Measurements from ENCODE around the gene NEK3. TPM values are rescaled to one million over a fixed set of nuclear protein-coding genes. Genes with fewer than 3 reads are reported as not detected.
"Not testable (repeated sequence)": the region's sequence is repeated elsewhere in the genome, so short reads cannot be mapped to it uniquely, and the experiment has no call there.

The NEK3 gene
- polyA plus RNA-seq, 1 experiment: 4.8 TPM

- Histone ChIP-seq H3K27me3 (ENCODE audit: control insufficient read depth, insufficient read depth, low read length) (no peaks in the 10 kb centered on the region; the same call in 1 of the 2 replicates), H3K36me3 (ENCODE audit: control insufficient read depth, insufficient read depth, low read length) (no peaks in the 10 kb centered on the region), H3K4me3 (ENCODE audit: low read depth, low read length) (no peak overlapping the region)
- ChIA-PET POLR2A (no interaction called here), CTCF (interaction anchor here (0.7 kb wide), 1 partner anchor 24 kb away, joined by 3 read pairs; no protein-coding TSS in a partner anchor)
- TF ChIP-seq CTCF (IDR thresholded peaks at IDR 0.05; ENCODE audit: insufficient read depth, low read depth, low read length): no peak
- no peak for DNase-seq (ENCODE audit: low read depth)
Measured at GRCh38 chr13:52105841-52106240, 53.6 kb downstream of the NEK3 start.

DNA sequence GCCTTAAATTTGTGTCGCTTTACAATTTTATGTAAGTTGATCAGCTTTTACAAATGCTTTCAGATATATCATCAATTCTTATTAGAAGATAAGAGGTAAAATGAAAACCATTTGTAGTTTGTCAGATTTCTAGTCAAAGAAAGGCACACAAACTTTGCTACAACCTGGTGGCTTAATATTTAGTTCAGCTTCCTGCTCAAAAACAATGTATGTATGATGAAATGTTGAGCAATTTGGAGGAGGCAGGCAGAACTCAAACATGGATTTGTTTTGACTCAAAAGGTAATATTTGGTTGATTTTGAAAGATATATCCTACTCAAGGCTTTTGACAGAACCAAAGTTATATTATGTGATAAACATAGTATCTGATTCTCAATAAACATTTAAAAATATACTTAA lies 54.8 kb downstream of the NEK3 start:
- DNase-seq (ENCODE audit: low read depth): no peak
- Histone ChIP-seq H3K36me3 (ENCODE audit: control insufficient read depth, insufficient read depth, low read length) (no peaks in the 10 kb centered on the region), H3K27me3 (ENCODE audit: control insufficient read depth, insufficient read depth, low read length) (no peaks in the 10 kb centered on the region; the same call in 1 of the 2 replicates), H3K4me3 (ENCODE audit: low read depth, low read length) (no peak overlapping the region)
- no peak for TF ChIP-seq CTCF (IDR thresholded peaks at IDR 0.05; ENCODE audit: insufficient read depth, low read depth, low read length)
- ChIA-PET POLR2A (no interaction called here), CTCF (interaction anchor here (2.1 kb wide), 1 partner anchor 105 kb away, joined by 4 read pairs; no protein-coding TSS in a partner anchor)

GRCh38 chr13:52103386-52103785 lies 56.0 kb downstream of the NEK3 start:
- no peaks in the 10 kb centered on the region; the same call in 1 of the 2 replicates for H3K27me3 ChIP-seq (ENCODE audit: control insufficient read depth, insufficient read depth, low read length)
- H3K4me3 ChIP-seq (ENCODE audit: low read depth, low read length): no peak overlapping the region
- no peak for TF ChIP-seq CTCF (IDR thresholded peaks at IDR 0.05; ENCODE audit: insufficient read depth, low read depth, low read length)
- ChIA-PET POLR2A (interaction anchor here (0.6 kb wide), 1 partner anchor 18 kb away, joined by 3 read pairs; no protein-coding TSS in a partner anchor), CTCF (interaction anchor here (2.1 kb wide), 1 partner anchor 104 kb away, joined by 4 read pairs; no protein-coding TSS in a partner anchor)
- no peaks in the 10 kb centered on the region for H3K36me3 ChIP-seq (ENCODE audit: control insufficient read depth, insufficient read depth, low read length)
- DNase-seq (ENCODE audit: low read depth): no peak

DNA sequence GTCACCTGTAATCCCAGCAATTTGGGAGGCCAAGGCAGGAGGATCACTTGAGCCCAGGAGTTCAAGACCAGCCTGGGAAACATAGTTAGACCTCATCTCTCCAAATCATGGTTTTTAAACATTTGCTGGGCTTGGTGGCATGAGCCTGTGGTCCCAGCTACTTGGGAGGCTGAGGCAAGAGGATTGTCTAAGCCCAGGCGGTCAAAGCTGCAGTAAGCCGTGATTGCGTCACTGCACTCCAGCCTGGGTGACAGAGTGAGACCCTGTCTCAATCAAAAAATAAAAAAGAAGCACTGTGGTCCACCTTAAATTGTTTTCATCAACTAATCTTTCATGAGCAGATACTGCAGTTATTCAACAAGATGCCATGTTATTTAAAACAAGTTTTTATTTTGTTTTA lies 57.0 kb downstream of the NEK3 start:
- H3K36me3 ChIP-seq (ENCODE audit: control insufficient read depth, insufficient read depth, low read length); DNase-seq (ENCODE audit: low read depth); H3K4me3 ChIP-seq (ENCODE audit: low read depth, low read length); POLR2A ChIA-PET; H3K27me3 ChIP-seq (ENCODE audit: control insufficient read depth, insufficient read depth, low read length): not testable (repeated sequence)
- CTCF ChIA-PET: interaction anchor here (2.1 kb wide), 1 partner anchor 103 kb away, joined by 4 read pairs; no protein-coding TSS in a partner anchor

- ChIA-PET POLR2A (no interaction called here), CTCF (interaction anchor here (1.6 kb wide), 1 partner anchor 12 kb away, joined by 4 read pairs; no protein-coding TSS in a partner anchor)
- DNase-seq (ENCODE audit: low read depth): no peak
- H3K4me3 ChIP-seq (ENCODE audit: low read depth, low read length): no peak overlapping the region
- H3K36me3 ChIP-seq (ENCODE audit: control insufficient read depth, insufficient read depth, low read length): no peaks in the 10 kb centered on the region
- TF ChIP-seq CTCF (IDR thresholded peaks at IDR 0.05; ENCODE audit: insufficient read depth, low read depth, low read length): no peak
- no peaks in the 10 kb centered on the region for H3K27me3 ChIP-seq (ENCODE audit: control insufficient read depth, insufficient read depth, low read length)
Measured at GRCh38 chr13:52097197-52097596, 62.2 kb downstream of the NEK3 start.

- ChIA-PET POLR2A (no interaction called here), CTCF (interaction anchor here (1.6 kb wide), 1 partner anchor 11 kb away, joined by 4 read pairs; no protein-coding TSS in a partner anchor)
- Histone ChIP-seq H3K4me3 (ENCODE audit: low read depth, low read length) (no peak overlapping the region), H3K36me3 (ENCODE audit: control insufficient read depth, insufficient read depth, low read length) (no peaks in the 10 kb centered on the region), H3K27me3 (ENCODE audit: control insufficient read depth, insufficient read depth, low read length) (no peaks in the 10 kb centered on the region)
- DNase-seq (ENCODE audit: low read depth): no peak
- TF ChIP-seq CTCF (IDR thresholded peaks at IDR 0.05; ENCODE audit: insufficient read depth, low read depth, low read length): no peak
Measured at GRCh38 chr13:52096748-52097147, 62.6 kb downstream of the NEK3 start.

Data from BJ (cell line).